GM13976 (cell line): Measurements from ENCODE around the gene MINAR1.

Experiments used
- DNase-seq: peaks from one replicate; pipeline ENCODE4 v3.0.0; 2012; ENCODE audit warnings: low spot score
- in situ Hi-C: fragments of 300-500 bp; cut with MboI; formaldehyde crosslinking; loops from one replicate; pipeline ENCODE4 v1.12.0; 2022; ENCODE audit warnings: low sequenced_read_pairs, mixed read lengths, inconsistent platforms; ENCODE audit not compliant: unreplicated experiment
- TF ChIP-seq, protein P1 (sequence below): IDR thresholded peaks from 2 replicates; pipeline ENCODE4 v1.5.1; 2012; ENCODE audit warnings: borderline replicate concordance, mild to moderate bottlenecking; ENCODE audit not compliant: insufficient read depth; ENCODE audit errors: extremely low read depth, missing control alignments, control extremely low read depth

The MINAR1 gene

GRCh38 chr15:79432345-79433275 is 474 bp downstream of the MINAR1 start:
- TF ChIP-seq, protein P1, sequence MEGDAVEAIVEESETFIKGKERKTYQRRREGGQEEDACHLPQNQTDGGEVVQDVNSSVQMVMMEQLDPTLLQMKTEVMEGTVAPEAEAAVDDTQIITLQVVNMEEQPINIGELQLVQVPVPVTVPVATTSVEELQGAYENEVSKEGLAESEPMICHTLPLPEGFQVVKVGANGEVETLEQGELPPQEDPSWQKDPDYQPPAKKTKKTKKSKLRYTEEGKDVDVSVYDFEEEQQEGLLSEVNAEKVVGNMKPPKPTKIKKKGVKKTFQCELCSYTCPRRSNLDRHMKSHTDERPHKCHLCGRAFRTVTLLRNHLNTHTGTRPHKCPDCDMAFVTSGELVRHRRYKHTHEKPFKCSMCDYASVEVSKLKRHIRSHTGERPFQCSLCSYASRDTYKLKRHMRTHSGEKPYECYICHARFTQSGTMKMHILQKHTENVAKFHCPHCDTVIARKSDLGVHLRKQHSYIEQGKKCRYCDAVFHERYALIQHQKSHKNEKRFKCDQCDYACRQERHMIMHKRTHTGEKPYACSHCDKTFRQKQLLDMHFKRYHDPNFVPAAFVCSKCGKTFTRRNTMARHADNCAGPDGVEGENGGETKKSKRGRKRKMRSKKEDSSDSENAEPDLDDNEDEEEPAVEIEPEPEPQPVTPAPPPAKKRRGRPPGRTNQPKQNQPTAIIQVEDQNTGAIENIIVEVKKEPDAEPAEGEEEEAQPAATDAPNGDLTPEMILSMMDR, result no peak
- no peak for DNase-seq
- in situ Hi-C loops, result no loop called here

GRCh38 chr15:79433276-79433990 is 1.3 kb downstream of the MINAR1 start:
- TF ChIP-seq, protein P1, result no peak
- no peak for DNase-seq
- in situ Hi-C loops, result no loop called here

- in situ Hi-C loops, result no loop called here
- TF ChIP-seq, protein P1, result no peak
Measured at GRCh38 chr15:79434361-79434760, 2.2 kb downstream of the MINAR1 start.

DNA sequence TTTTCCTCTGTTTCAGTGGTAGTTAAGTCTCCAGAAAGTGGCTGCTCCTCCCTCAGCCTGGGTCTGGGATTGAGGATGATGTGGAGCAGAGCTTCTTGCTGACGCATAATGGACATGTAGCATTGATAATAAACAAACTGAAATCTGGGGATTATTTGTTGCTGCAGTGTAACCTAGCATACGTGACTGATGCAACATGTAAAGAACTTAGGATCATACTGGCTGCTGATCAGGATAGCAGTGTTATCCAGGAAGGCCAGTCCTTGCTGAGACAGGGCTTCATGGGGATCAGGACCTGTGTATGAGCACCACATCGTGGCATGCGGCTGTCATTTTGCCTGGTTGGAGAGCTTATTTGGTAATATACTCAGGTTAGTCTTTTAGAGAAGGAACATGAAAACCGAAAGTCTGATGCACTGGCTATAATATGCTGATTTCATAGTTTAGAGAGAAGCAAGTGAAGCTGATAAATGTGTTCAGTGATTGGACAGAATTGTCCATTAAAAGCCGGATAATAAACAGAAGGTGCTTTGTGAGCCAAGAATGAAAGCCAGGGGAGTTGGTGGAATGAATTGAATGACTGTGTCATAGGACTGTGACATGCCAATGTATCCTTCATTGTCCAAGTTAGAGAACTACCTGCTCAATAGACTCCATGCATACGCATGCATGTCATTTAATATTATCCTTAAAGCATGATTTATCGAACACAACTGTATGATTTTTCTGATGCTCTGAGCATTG is 4.1 kb downstream of the MINAR1 start:
- in situ Hi-C loops, result no loop called here
- DNase-seq, result no peak
- TF ChIP-seq, protein P1, result no peak

More at GRCh38 chr15:79434361-79434760, 2.2 kb downstream of the MINAR1 start:
- no peak for DNase-seq

DNA sequence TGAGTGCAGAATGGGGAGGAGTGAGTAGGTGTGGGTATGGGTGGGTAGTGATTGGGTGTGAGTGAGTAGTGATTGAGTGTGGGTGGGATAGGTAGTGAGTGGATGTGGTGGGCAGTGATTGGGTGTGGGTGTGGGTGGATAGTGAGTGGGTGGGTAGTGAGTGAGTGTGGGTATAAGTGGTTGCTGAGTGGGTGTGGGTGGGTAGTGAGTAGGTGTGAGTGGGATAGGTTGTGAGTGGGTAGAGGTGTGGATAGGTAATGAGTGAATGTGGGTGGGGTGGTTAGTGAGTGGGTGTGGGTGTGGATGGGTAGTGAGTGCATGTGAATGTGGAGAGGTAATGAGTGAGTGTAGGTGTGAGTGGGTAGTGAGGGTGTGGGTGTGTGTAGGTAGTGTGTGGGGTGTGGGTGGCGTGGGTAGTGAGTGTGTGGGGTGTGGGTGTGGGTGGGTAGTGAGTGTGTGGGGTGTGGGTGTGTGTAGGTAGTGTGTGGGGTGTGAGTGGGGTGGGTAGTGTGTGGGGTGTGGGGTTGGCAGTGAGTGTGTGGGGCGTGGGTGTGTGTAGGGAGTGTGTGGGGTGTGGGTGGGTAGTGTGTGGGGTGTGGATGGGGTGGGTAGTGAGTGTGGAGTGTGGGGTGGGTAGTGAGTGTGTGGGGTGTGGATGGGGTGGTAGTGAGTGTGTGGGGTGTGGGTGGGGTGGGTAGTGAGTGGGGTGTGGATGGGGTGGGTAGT is 5.3 kb downstream of the MINAR1 start:
- DNase-seq, result no peak
- in situ Hi-C loops, result no loop called here
- TF ChIP-seq, protein P1, result no peak

DNA sequence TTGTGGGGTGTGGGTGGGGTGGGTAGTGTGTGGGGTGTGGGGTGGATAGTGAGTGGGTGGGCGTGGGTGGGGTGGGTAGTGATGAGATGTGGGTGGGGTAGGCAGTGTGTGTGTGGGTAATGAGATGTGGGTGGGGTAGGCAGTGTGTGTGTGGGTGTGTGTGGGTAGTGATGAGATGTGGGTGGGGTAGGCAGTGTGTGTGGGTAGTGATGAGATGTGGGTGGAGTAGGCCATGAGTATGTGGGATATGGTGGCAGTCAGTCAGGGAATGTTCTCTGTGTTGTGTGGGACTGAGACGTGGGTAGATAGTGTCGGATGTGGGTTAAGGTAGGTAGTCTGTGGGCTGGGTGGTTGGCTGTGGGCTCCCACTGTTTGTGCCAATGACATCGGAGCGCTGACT is 7.1 kb downstream of the MINAR1 start:
- TF ChIP-seq, protein P1, result no peak
- in situ Hi-C loops, result no loop called here
- DNase-seq, result no peak
